RWPE2 (cell line): Measurements from ENCODE around the gene EIF4EBP3.

Experiments
- ATAC-seq: fragments of 200-7000 bp; cut with Tn5 transposase; 3 replicates; pipeline ENCODE4 v1.9.1; 2021; ENCODE audit warnings: low read depth
- DNase-seq: peaks from one replicate; pipeline ENCODE4 v3.0.0-alpha.2; 2020; ENCODE audit warnings: low spot score
- H3K27ac ChIP-seq: fragments of 450-650 bp; 2 replicates; pipeline ENCODE4 v1.5.1; 2017; ENCODE audit warnings: mild to moderate bottlenecking; ENCODE audit not compliant: poor library complexity, severe bottlenecking
- H3K27me3 ChIP-seq: fragments of 250-450 bp; sonication (Bioruptor Pico); 2 replicates; pipeline ENCODE4 v1.5.1; 2021; ENCODE audit warnings: mild to moderate bottlenecking, moderate library complexity; ENCODE audit not compliant: insufficient read depth, poor library complexity, severe bottlenecking
- H3K36me3 ChIP-seq: fragments of 250-450 bp; sonication (Bioruptor Pico); 2 replicates; pipeline ENCODE4 v1.5.1; 2020; ENCODE audit warnings: low read depth, mild to moderate bottlenecking, moderate library complexity
- H3K4me1 ChIP-seq: fragments of 250-450 bp; sonication (Bioruptor Pico); 2 replicates; pipeline ENCODE4 v1.5.1; 2021; ENCODE audit warnings: mild to moderate bottlenecking, moderate library complexity; ENCODE audit not compliant: insufficient read depth, poor library complexity, severe bottlenecking
- H3K4me3 ChIP-seq: fragments of 250-450 bp; sonication (Bioruptor Pico); 2 replicates; pipeline ENCODE4 v1.5.1; 2021; ENCODE audit warnings: mild to moderate bottlenecking, moderate library complexity; ENCODE audit not compliant: severe bottlenecking
- H3K9me3 ChIP-seq: fragments of 250-450 bp; sonication (Bioruptor Pico); 2 replicates; pipeline ENCODE4 v1.5.1; 2021; ENCODE audit warnings: mild to moderate bottlenecking, moderate library complexity; ENCODE audit not compliant: severe bottlenecking
- CTCF ChIP-seq: fragments of 450-650 bp; IDR thresholded peaks from one replicate; pipeline ENCODE4 v1.5.1; 2017; ENCODE audit warnings: mild to moderate bottlenecking, moderate library complexity; ENCODE audit not compliant: poor library complexity, severe bottlenecking

Gene EIF4EBP3

DNA sequence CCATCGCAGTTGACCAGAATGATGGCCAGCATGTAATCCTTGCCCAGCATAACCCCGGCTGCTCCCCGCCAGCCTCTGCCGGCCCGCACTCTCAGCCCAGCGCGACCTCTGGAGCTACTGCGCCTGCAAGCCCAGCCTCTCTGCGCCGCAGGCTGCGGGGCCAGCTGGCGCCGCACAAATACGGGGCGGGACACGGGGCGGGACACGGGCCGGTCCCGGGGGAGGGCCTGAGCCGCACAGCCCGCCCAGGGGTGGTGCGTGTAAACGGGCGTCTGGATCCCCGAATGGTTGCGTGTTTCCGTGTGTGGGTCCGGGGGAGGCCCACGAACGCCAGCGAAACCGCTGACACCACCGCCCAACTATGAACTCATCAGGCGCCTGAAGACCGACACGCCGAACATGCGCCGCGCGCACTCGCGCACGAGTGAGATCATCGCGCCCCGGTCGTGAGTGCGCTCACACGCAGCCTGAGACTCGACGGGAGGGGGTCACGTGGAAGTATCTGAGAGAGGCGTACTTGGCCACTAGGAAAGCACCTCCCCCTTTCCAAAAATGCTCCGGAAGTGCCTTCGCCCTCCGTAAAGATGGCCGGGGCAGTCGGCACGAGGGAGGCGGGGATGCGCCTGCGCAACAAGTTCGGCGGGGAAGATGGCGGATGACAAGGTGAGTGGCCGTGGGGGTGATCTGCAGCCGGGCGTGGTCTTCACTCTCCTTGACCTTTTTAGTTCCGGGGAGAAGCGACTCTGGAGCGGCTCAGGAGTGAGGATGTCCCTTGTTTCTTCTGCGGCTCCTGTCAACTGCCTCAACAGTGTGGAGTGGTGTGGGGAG is 16.9 kb downstream of the EIF4EBP3 start, which contains the start of the genes APBB3 and SLC35A4:
TSS of gene APBB3 (minus strand) at position 403 of the 828 bp plus-strand sequence. CDS start at position 50, 353 bp downstream.
TSS of gene SLC35A4 (plus strand) at position 633 of the 828 bp plus-strand sequence. CDS start 2,342 bp downstream, outside the sequence.
- no peak for TF ChIP-seq CTCF

GRCh38 chr5:140565024-140565779 is 17.7 kb downstream of the EIF4EBP3 start:
- peak overlapping the region; percentile 51 for H3K27ac ChIP-seq

More for the DNA sequence above, 16.9 kb downstream of the EIF4EBP3 start, which contains the start of the genes APBB3 and SLC35A4:
- H3K27me3 ChIP-seq: no peaks in the 10 kb centered on the region
- peak; percentile 89 for ATAC-seq
- peak within 1 kb of the TSS; percentile 61 for H3K4me3 ChIP-seq
- peaks cover 22% of the 10 kb centered on the region for H3K36me3 ChIP-seq
- H3K9me3 ChIP-seq: no peaks in the 10 kb centered on the region
- DNase-seq: peak; percentile 97
- peak within 1 kb of the TSS; percentile 51 for H3K27ac ChIP-seq
- peaks cover 5% of the 10 kb centered on the region for H3K4me1 ChIP-seq

DNA sequence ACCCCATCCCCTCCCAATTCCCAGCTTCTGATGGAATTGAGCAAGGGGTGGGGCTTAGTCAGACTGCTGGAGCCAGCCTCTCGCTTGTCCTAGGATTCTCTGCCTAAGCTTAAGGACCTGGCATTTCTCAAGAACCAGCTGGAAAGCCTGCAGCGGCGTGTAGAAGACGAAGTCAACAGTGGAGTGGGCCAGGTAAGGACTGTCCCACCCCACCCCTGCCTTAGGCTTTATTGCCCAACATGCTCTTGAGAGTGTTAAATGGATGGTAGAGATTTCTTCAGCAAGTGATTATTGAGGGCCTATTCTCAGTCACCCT is 18.3 kb downstream of the EIF4EBP3 start:
- ATAC-seq (no peak), DNase-seq (no peak)
- Histone ChIP-seq H3K9me3 (no peaks in the 10 kb centered on the region), H3K4me3 (peak overlapping the region; percentile 61), H3K27me3 (no peaks in the 10 kb centered on the region), H3K4me1 (peaks cover 5% of the 10 kb centered on the region), H3K27ac (peak overlapping the region; percentile 51), H3K36me3 (peaks cover 22% of the 10 kb centered on the region)
- no peak for TF ChIP-seq CTCF

More at GRCh38 chr5:140565024-140565779, 17.7 kb downstream of the EIF4EBP3 start:
- DNase-seq (no peak), ATAC-seq (peak; percentile 2; the same call in 2 of the 3 replicates)
- no peaks in the 10 kb centered on the region for H3K9me3 ChIP-seq
- H3K36me3 ChIP-seq: peaks cover 22% of the 10 kb centered on the region
- no peaks in the 10 kb centered on the region for H3K27me3 ChIP-seq
- TF ChIP-seq CTCF: no peak
- peak overlapping the region; percentile 61 for H3K4me3 ChIP-seq
- H3K4me1 ChIP-seq: peaks cover 5% of the 10 kb centered on the region

DNA sequence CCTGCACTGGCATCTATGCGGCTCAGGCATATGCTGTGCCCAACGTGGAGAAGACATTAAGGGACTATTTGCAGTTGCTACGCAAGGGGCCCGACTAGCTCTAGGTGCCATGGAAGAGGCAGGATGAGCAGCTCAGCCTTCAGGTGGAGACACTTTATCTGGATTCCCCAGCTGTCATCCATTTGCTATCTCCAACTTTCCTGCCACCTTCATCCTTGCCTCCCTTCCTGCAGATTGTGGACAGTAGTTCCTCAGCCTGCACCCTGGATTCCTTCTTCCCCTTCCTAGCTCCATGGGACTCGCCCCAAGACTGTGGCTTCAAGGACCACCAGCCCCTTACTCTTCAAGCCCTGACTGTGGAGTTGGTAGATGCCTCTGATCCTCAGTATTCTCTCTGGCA is 19.2 kb downstream of the EIF4EBP3 start:
- Histone ChIP-seq H3K27ac (no peak overlapping the region), H3K4me1 (peaks cover 5% of the 10 kb centered on the region), H3K9me3 (no peaks in the 10 kb centered on the region), H3K36me3 (peaks cover 22% of the 10 kb centered on the region), H3K27me3 (no peaks in the 10 kb centered on the region), H3K4me3 (no peak overlapping the region)
- DNase-seq (no peak), ATAC-seq (no peak)
- TF ChIP-seq CTCF: no peak
